Astrocyte of the spinal cord (primary cell): ENCODE data around the gene KCNQ5.
"Not testable (repeated sequence)": the region's sequence is repeated elsewhere in the genome, so short reads cannot be mapped to it uniquely, and the experiment has no call there.

Experiments
- DNase-seq: peaks from one replicate; pipeline ENCODE4 v3.0.0; 2011; ENCODE audit warnings: low read depth, low spot score
- H3K4me3 ChIP-seq: 2 replicates; pipeline ENCODE4 v1.5.1; 2011; ENCODE audit warnings: low read depth, mild to moderate bottlenecking, low read length, moderate library complexity
- CTCF ChIP-seq: IDR thresholded peaks from 2 replicates; pipeline ENCODE4 v1.5.1; 2012; ENCODE audit warnings: low read depth, mild to moderate bottlenecking, low read length, inconsistent platforms
- in situ Hi-C: cut with HindIII; loops from 2 replicates; pipeline ENCODE4 v1.10.0; 2017; ENCODE audit warnings: low sequenced_read_pairs

Gene KCNQ5

GRCh38 chr6:73233048-73233447 lies 611.2 kb downstream of the KCNQ5 start:
- in situ Hi-C loops = no loop called here
- H3K4me3 ChIP-seq = no peak overlapping the region
- DNase-seq = no peak
- TF ChIP-seq CTCF = no peak

- in situ Hi-C loops, H3K4me3 ChIP-seq, DNase-seq: not testable (repeated sequence)
Observed at GRCh38 chr6:73233971-73234370, 612.1 kb downstream of the KCNQ5 start.

- in situ Hi-C loops = no loop called here
- H3K4me3 ChIP-seq = no peak overlapping the region
- TF ChIP-seq CTCF = no peak
- peak; percentile 3 for DNase-seq
Observed at GRCh38 chr6:73234733-73235132, 612.9 kb downstream of the KCNQ5 start.

- peak; percentile 61 for DNase-seq
- no peak for TF ChIP-seq CTCF
- no peak overlapping the region for H3K4me3 ChIP-seq
- in situ Hi-C loops = no loop called here
Observed at GRCh38 chr6:73236144-73236750, 614.4 kb downstream of the KCNQ5 start.

GRCh38 chr6:73240730-73241129 lies 618.9 kb downstream of the KCNQ5 start:
- in situ Hi-C loops = no loop called here
- no peak overlapping the region for H3K4me3 ChIP-seq
- DNase-seq = no peak
- no peak for TF ChIP-seq CTCF

- TF ChIP-seq CTCF = no peak
- no peak overlapping the region for H3K4me3 ChIP-seq
- in situ Hi-C loops = no loop called here
- no peak for DNase-seq
Observed at GRCh38 chr6:73242001-73242400, 620.1 kb downstream of the KCNQ5 start.
